Liver (tissue), 9 donors: ENCODE data around the gene ADAP1. TPM values are rescaled to one million over a fixed set of nuclear protein-coding genes. Genes with fewer than 3 reads are reported as not detected.

ENCODE experiments used
- DNase-seq: peaks from one replicate; pipeline ENCODE4 v3.0.0-alpha.2; 2017; ENCODE audit warnings: low spot score
- H3K27ac ChIP-seq, 2 donors: one replicate each; pipeline ENCODE4 v1.7.0; 2013; ENCODE audit warnings: inconsistent platforms in 2 of 2, low read length in 2 of 2, control low read depth in 1 of 2, low read depth in 1 of 2, mild to moderate bottlenecking in 1 of 2
- H3K27me3 ChIP-seq, 4 donors: one replicate each; pipeline versions ENCODE4 v1.6.1 to v1.7.0; 2013; ENCODE audit warnings: low read length in 3 of 4, inconsistent platforms in 1 of 4, mild to moderate bottlenecking in 1 of 4, moderate library complexity in 1 of 4; ENCODE audit not compliant: control insufficient read depth in 4 of 4, insufficient read depth in 4 of 4
- H3K36me3 ChIP-seq, 4 donors: one replicate each; pipeline versions ENCODE4 v1.6.1 to v1.7.0; 2013; ENCODE audit warnings: low read length in 3 of 4, mild to moderate bottlenecking in 3 of 4, low read depth in 1 of 4, moderate library complexity in 1 of 4; ENCODE audit not compliant: control insufficient read depth in 4 of 4, insufficient read depth in 3 of 4
- H3K4me1 ChIP-seq, 4 donors: one replicate each; pipeline versions ENCODE4 v1.6.1 to v1.7.0; 2013; ENCODE audit warnings: low read length in 3 of 4, mild to moderate bottlenecking in 3 of 4, moderate library complexity in 1 of 4; ENCODE audit not compliant: control insufficient read depth in 4 of 4, insufficient read depth in 4 of 4
- H3K4me3 ChIP-seq, 3 donors: one replicate each; pipeline versions ENCODE4 v1.6.1 to v1.7.0; 2013; ENCODE audit warnings: low read length in 3 of 3, control low read depth in 1 of 3, low read depth in 1 of 3, mild to moderate bottlenecking in 1 of 3
- H3K9ac ChIP-seq, 2 donors: one replicate each; pipeline ENCODE4 v1.7.0; 2013; ENCODE audit warnings: low read length in 2 of 2, mild to moderate bottlenecking in 2 of 2, moderate library complexity in 2 of 2, control low read depth in 1 of 2, low read depth in 1 of 2
- H3K9me3 ChIP-seq, 4 donors: one replicate each; pipeline versions ENCODE4 v1.6.1 to v1.7.0; 2013; ENCODE audit warnings: low read length in 3 of 4; ENCODE audit not compliant: control insufficient read depth in 4 of 4
- ATF3 ChIP-seq: IDR thresholded peaks from 2 replicates; pipeline ENCODE4 v1.6.1; 2016; ENCODE audit warnings: antibody characterized with exemption
- CTCF ChIP-seq: fragments of 150-350 bp; IDR thresholded peaks from 2 replicates; pipeline ENCODE4 v1.5.1; 2017; ENCODE audit warnings: improper control_type of control experiment, low read depth, low read length; ENCODE audit not compliant: missing input control
- EGR1 ChIP-seq, 2 donors: IDR thresholded peaks; 2 replicates each; pipeline ENCODE4 v1.6.1; 2016 to 2018; ENCODE audit warnings: antibody characterized with exemption in 2 of 2, low read depth in 2 of 2
- FOXA1 ChIP-seq: IDR thresholded peaks from 2 replicates; pipeline ENCODE4 v1.6.1; 2016; ENCODE audit warnings: antibody characterized with exemption
- FOXA2 ChIP-seq: IDR thresholded peaks from 2 replicates; pipeline ENCODE4 v1.6.1; 2016; ENCODE audit warnings: antibody characterized with exemption
- GABPA ChIP-seq, 2 donors: IDR thresholded peaks in 1 of 2; conservative IDR thresholded peaks in 1 of 2; 2 replicates each; pipeline ENCODE4 v1.6.1; 2016; ENCODE audit warnings: antibody characterized with exemption in 2 of 2, mild to moderate bottlenecking in 1 of 2, moderate library complexity in 1 of 2
- HNF4A ChIP-seq, 2 donors: conservative IDR thresholded peaks; 2 replicates each; pipeline ENCODE4 v1.6.1; 2016; ENCODE audit warnings: antibody characterized with exemption in 2 of 2, mild to moderate bottlenecking in 2 of 2
- HNF4G ChIP-seq: IDR thresholded peaks from 2 replicates; pipeline ENCODE4 v1.6.1; 2016; ENCODE audit warnings: antibody characterized with exemption
- JUND ChIP-seq, 2 donors: IDR thresholded peaks; 2 replicates each; pipeline ENCODE4 v1.6.1; 2016; ENCODE audit warnings: antibody characterized with exemption in 2 of 2
- MAX ChIP-seq: IDR thresholded peaks from 2 replicates; pipeline ENCODE4 v1.6.1; 2016; ENCODE audit warnings: antibody characterized with exemption
- NR2F2 ChIP-seq: IDR thresholded peaks from 2 replicates; pipeline ENCODE4 v1.6.1; 2016; ENCODE audit warnings: antibody characterized with exemption
- RAD21 ChIP-seq, 2 donors: IDR thresholded peaks; 2 replicates each; pipeline ENCODE4 v1.6.1; 2016; ENCODE audit warnings: antibody characterized with exemption in 2 of 2, mild to moderate bottlenecking in 2 of 2
- REST ChIP-seq: IDR thresholded peaks from 2 replicates; pipeline ENCODE4 v1.6.1; 2016; ENCODE audit warnings: antibody characterized with exemption, mild to moderate bottlenecking
- RXRA ChIP-seq, 2 donors: IDR thresholded peaks; 2 replicates each; pipeline ENCODE4 v1.6.1; 2017 to 2018; ENCODE audit warnings: antibody characterized with exemption in 2 of 2, mild to moderate bottlenecking in 1 of 2
- SP1 ChIP-seq: IDR thresholded peaks from 2 replicates; pipeline ENCODE4 v1.6.1; 2018; ENCODE audit warnings: antibody characterized with exemption, mild to moderate bottlenecking
- TAF1 ChIP-seq: conservative IDR thresholded peaks from 2 replicates; pipeline ENCODE4 v1.6.1; 2016; ENCODE audit warnings: antibody characterized with exemption, mild to moderate bottlenecking
- YY1 ChIP-seq: IDR thresholded peaks from 2 replicates; pipeline ENCODE4 v1.6.1; 2016; ENCODE audit warnings: antibody characterized with exemption, mild to moderate bottlenecking
- ZBTB33 ChIP-seq: IDR thresholded peaks from 2 replicates; pipeline ENCODE4 v1.6.1; 2016; ENCODE audit warnings: antibody characterized with exemption
- WGBS: extraction: QIAGEN DNeasy Blood & Tissue Kit; methylation state at CpG from one replicate; pipeline ENCODE4 v1.1.7; 2013; 5-methylcytosine and 5-hydroxymethylcytosine counted together
- polyA plus RNA-seq, 2 donors: library from polyadenylated mRNA; stranded (reverse) in 1 of 2; unstranded in 1 of 2; fragments of 200-250 nt in 1 of 2; fragments of >200 nt in 1 of 2; fragmentation: Nextera tagmentation in 1 of 2; extraction: Ambion mirVana in 1 of 2; gene quantifications; one replicate each; pipeline versions ENCODE4 v1.2.1 to v1.2.3, GENCODE V29; 2013 to 2015
- total RNA-seq, 2 donors: library from RNA; depleted of rRNA; stranded (reverse); fragments of >200 nt; gene quantifications; one replicate each; pipeline ENCODE4 v1.2.3, GENCODE V29; 2014
- donor health status: healthy.
- donor health status: healthy.
- donor health status: healthy.
- donor health status: healthy.
- donor health status: healthy.

ADAP1 gene
- total and polyA plus RNA-seq, 4 donors: 0.46 to 3.7 (median 2.7) TPM

DNA sequence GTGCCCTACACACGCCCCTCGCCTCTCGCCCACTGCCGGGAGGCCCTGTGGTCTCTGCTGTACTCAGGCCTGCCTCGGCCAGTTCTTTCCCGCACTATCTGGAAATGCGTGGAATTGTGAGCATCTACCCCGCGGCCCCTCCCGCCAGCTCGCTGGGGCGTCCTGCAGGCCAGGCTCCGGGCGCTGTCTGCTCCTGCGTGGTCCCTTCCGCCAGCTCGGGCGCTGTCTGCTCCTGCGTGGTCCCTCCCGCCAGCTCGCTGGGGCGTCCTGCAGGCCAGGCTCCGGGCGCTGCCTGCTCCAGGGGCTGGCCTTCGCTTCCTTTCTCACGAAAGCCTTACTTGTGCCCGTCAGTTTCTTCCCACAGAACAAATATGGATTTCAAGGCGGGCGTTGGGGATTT lies 63.2 kb downstream of the ADAP1 start:
- Histone ChIP-seq H3K9me3 (no peaks in the 10 kb centered on the region), H3K27me3 (no peaks in the 10 kb centered on the region), H3K4me1 (peaks cover 12 to 29% (median 21%) of the 10 kb centered on the region in 4 donors), H3K27ac (no peak overlapping the region), H3K9ac (no peak overlapping the region), H3K4me3 (no peak overlapping the region), H3K36me3 (peaks cover 21 to 56% (median 34%) of the 10 kb centered on the region in 4 donors)
- no peak for DNase-seq
- TF ChIP-seq NR2F2 (no peak), JUND (IDR thresholded peaks at IDR 0.05) (no peak), EGR1 (IDR thresholded peaks at IDR 0.05; ENCODE audit: low read depth in 2 of 2) (no peak), HNF4A (conservative IDR thresholded peaks at IDR 0.05) (no peak), FOXA2 (no peak), GABPA (IDR thresholded peaks at IDR 0.05 in 1 of 2, conservative IDR thresholded peaks at IDR 0.05 in 1 of 2) (no peak), TAF1 (no peak), MAX (no peak), RAD21 (IDR thresholded peaks at IDR 0.05) (no peak), ZBTB33 (no peak), RXRA (IDR thresholded peaks at IDR 0.05) (no peak), REST (no peak), YY1 (no peak), ATF3 (no peak), HNF4G (no peak), FOXA1 (no peak), SP1 (no peak), CTCF (no peak)
- 98% methylated on average over 29 of the region's 29 CpGs for WGBS
